Heart left ventricle (tissue), 16 donors: ENCODE results near the gene INTS11. TPM values are rescaled to one million over a fixed set of nuclear protein-coding genes. Genes with fewer than 3 reads are reported as not detected.
"Not testable (repeated sequence)": the region's sequence is repeated elsewhere in the genome, so short reads cannot be mapped to it uniquely, and the experiment has no call there.

Source experiments
- ATAC-seq, 4 donors: fragments of 200-7000 bp; cut with Tn5 transposase; one replicate each; pipeline ENCODE4 v1.9.1; 2020 to 2022; ENCODE audit warnings: moderate library complexity in 4 of 4, mild to moderate bottlenecking in 3 of 4, moderate number of reproducible peaks in 1 of 4
- DNase-seq, 5 donors: peaks; one replicate each; pipeline ENCODE4 v3.0.0-alpha.2; 2020
- H3K27ac ChIP-seq, 12 donors: fragments of 200-600 bp; sonication (generic) in 4 of 12; one replicate each; pipeline versions ENCODE4 v1.5.0 to v1.8.0; 2016 to 2022; ENCODE audit warnings: mild to moderate bottlenecking in 2 of 12
- H3K27me3 ChIP-seq, 9 donors: fragments of 200-600 bp; sonication (generic) in 2 of 9; one replicate each; pipeline versions ENCODE4 v1.5.1 to v1.8.0; 2016 to 2022; ENCODE audit warnings: mild to moderate bottlenecking in 3 of 9
- H3K36me3 ChIP-seq, 9 donors: fragments of 200-600 bp; sonication (generic) in 2 of 9; one replicate each; pipeline versions ENCODE4 v1.5.0 to v1.8.0; 2018 to 2022; ENCODE audit warnings: mild to moderate bottlenecking in 2 of 9
- H3K4me1 ChIP-seq, 12 donors: fragments of 200-600 bp; sonication (generic) in 4 of 12; one replicate each; pipeline versions ENCODE4 v1.5.0 to v1.8.0; 2016 to 2022; ENCODE audit warnings: mild to moderate bottlenecking in 3 of 12
- H3K4me3 ChIP-seq, 12 donors: fragments of 200-600 bp; sonication (generic) in 4 of 12; one replicate each; pipeline versions ENCODE4 v1.5.0 to v1.8.0; 2017 to 2022; ENCODE audit warnings: mild to moderate bottlenecking in 9 of 12, moderate library complexity in 4 of 12
- H3K9me3 ChIP-seq, 12 donors: fragments of 200-600 bp; sonication (generic) in 4 of 12; one replicate each; pipeline versions ENCODE4 v1.5.0 to v1.8.0; 2016 to 2022; ENCODE audit warnings: mild to moderate bottlenecking in 1 of 12
- CTCF ChIP-seq, 12 donors: fragments of 200-600 bp; sonication (generic) in 4 of 12; IDR thresholded peaks; one replicate each; pipeline versions ENCODE4 v1.5.0 to v1.8.0; 2018 to 2022; ENCODE audit warnings: antibody characterized with exemption in 12 of 12, mild to moderate bottlenecking in 5 of 12
- POLR2A ChIP-seq, 2 donors: fragments of 450-650 bp; IDR thresholded peaks; one replicate each; pipeline ENCODE4 v1.6.1; 2017; ENCODE audit warnings: antibody characterized with exemption in 2 of 2, mild to moderate bottlenecking in 2 of 2, moderate library complexity in 2 of 2
- WGBS, 4 donors: extraction: QIAGEN DNeasy Blood & Tissue Kit in 2 of 4; methylation state at CpG; one replicate each; pipeline versions ENCODE4 v1.1.5 to v1.1.7; 2013 to 2018; 5-methylcytosine and 5-hydroxymethylcytosine counted together
- intact Hi-C, 10 donors: fragments of 100-400 bp; cut with DNase I; formaldehyde crosslinking; loops; one replicate each; pipeline versions ENCODE4 v1.11.1 to v1.14.2; 2022
- polyA plus RNA-seq, 2 donors: library from polyadenylated mRNA; stranded (reverse); fragments of 200-250 nt; gene quantifications; one replicate each; pipeline ENCODE4 v1.2.3, GENCODE V29; 2013
- total RNA-seq, 9 donors: library from RNA; depleted of rRNA in 2 of 9; stranded (reverse); fragments of >200 nt in 2 of 9; fragmentation: NEBNext Ultra II Directional in 3 of 9; extraction: Animal tissue kit (Norgen Biotek cat#: 25700) in 3 of 9; gene quantifications; one replicate each; pipeline versions ENCODE4 v1.1.0 to v1.2.4, GENCODE V29; 2016 to 2023
- donor health status: ischemic (EF 13 %, LVEDD 7.1; RV severe dilation, severe dysfunction).
- donor health status: healthy with polysubstance abuse.
- donor health status: DM: no; HTN: yes; CAD: no.
- donor health status: DM: no; HTN: no; CAD: no.
- donor health status: ischemic (EF 25% LVEDD 6.9; RV normal size, moderate dysfunction).
- donor health status: ischemic (EF 25% LVEDD 5.7; RV mildly dilated, moderate dysfunction).
- donor health status: healthy.
- donor health status: DM: yes; HTN: yes; CAD: no.
- donor health status: ischemic (EF 35%, LVEDD 5.7; RV mildly dilated, moderate dysfunction).
- donor health status: nonischemic (EF 11% LVEDD 7.7; RV severe dilation, severe dysfunction).
- donor health status: DM: yes; HTN: yes; CAD: no.
- donor health status: PGD.
- donor health status: ischemic (EF 29% LVEDD 5.4; RV normal size, mild dysfunction).
- donor health status: nonischemic (EF 23%, LVEDD 6.1; RV moderate dilation, normal function).

The INTS11 gene
- total and polyA plus RNA-seq, 11 donors, result 46.8 to 117 (median 70.7) TPM

- intact Hi-C loops, result no loop called here
- H3K4me1 ChIP-seq, result peaks cover 0 to 43% (median 26%) of the 10 kb centered on the region in 12 donors
- H3K27ac ChIP-seq, result peak overlapping the region in 10 of 12 donors; percentile 1 to 81 (median 53)
- WGBS, 4 donors, result 77 to 88% (median 82%) methylated on average over 6 of the region's 6 CpGs
- peaks cover 0 to 78% (median 59%) of the 10 kb centered on the region in 9 donors for H3K36me3 ChIP-seq
- TF ChIP-seq CTCF (IDR thresholded peaks at IDR 0.05) (no peak), POLR2A (IDR thresholded peaks at IDR 0.05) (no peak)
- H3K9me3 ChIP-seq, result no peaks in the 10 kb centered on the region
- H3K4me3 ChIP-seq, result no peak overlapping the region
- no peaks in the 10 kb centered on the region for H3K27me3 ChIP-seq
- ATAC-seq (no peak), DNase-seq (no peak)
These were observed 7.0 kb downstream of the INTS11 start for GRCh38 chr1:1317420-1317819.

- ATAC-seq, H3K27me3 ChIP-seq, intact Hi-C loops, H3K9me3 ChIP-seq, H3K4me3 ChIP-seq, DNase-seq: not testable (repeated sequence)
- Histone ChIP-seq H3K27ac (peak overlapping the region in 1 of 12 donors; percentile 81), H3K36me3 (peaks cover 0 to 86% (median 70%) of the 10 kb centered on the region in 9 donors), H3K4me1 (peaks cover 0 to 31% (median 18%) of the 10 kb centered on the region in 12 donors)
- 90 to 94% (median 92%) methylated on average over 8 of the region's 8 CpGs for WGBS, 4 donors
These were observed 8.3 kb downstream of the INTS11 start for GRCh38 chr1:1316199-1316598.

- Histone ChIP-seq H3K27me3 (no peaks in the 10 kb centered on the region), H3K9me3 (no peaks in the 10 kb centered on the region), H3K4me3 (no peak overlapping the region), H3K4me1 (peaks cover 0 to 24% (median 12%) of the 10 kb centered on the region in 12 donors), H3K27ac (peak overlapping the region in 1 of 12 donors; percentile 49), H3K36me3 (peaks cover 0 to 88% (median 77%) of the 10 kb centered on the region in 9 donors)
- DNase-seq, result no peak
- ATAC-seq, result no peak
- TF ChIP-seq CTCF (IDR thresholded peaks at IDR 0.05), result no peak
- no peak for TF ChIP-seq POLR2A (IDR thresholded peaks at IDR 0.05)
- WGBS, 4 donors, result 71 to 84% (median 80%) methylated on average over 16 to 25 of the region's 26 CpGs
- intact Hi-C loops, result no loop called here
These were observed 9.0 kb downstream of the INTS11 start for GRCh38 chr1:1315435-1315954.

GRCh38 chr1:1314678-1315335, 9.7 kb downstream of the INTS11 start:
- no peak for TF ChIP-seq CTCF (IDR thresholded peaks at IDR 0.05)
- TF ChIP-seq POLR2A (IDR thresholded peaks at IDR 0.05), result no peak
- intact Hi-C loops, result no loop called here
- Histone ChIP-seq H3K4me3 (no peak overlapping the region), H3K27ac (peak overlapping the region in 1 of 12 donors; percentile 49), H3K4me1 (peaks cover 0 to 23% (median 11%) of the 10 kb centered on the region in 12 donors), H3K36me3 (peaks cover 0 to 88% (median 73%) of the 10 kb centered on the region in 9 donors), H3K9me3 (no peaks in the 10 kb centered on the region), H3K27me3 (no peaks in the 10 kb centered on the region)
- ATAC-seq (no peak), DNase-seq (no peak)
- 88 to 92% (median 90%) methylated on average over 22 to 23 of the region's 23 CpGs for WGBS, 4 donors
